K562 (cell line): ENCODE data around the gene SOS1. TPM values are rescaled to one million over a fixed set of nuclear protein-coding genes. Genes with fewer than 3 reads are reported as not detected.

Source experiments
- BRD4 ChIP-seq: fragments of 200-600 bp; sonication (generic); IDR thresholded peaks from 2 replicates; pipeline ENCODE4 v1.6.1; 2017; ENCODE audit warnings: inconsistent platforms
- COPS2 ChIP-seq: fragments of 450-650 bp; conservative IDR thresholded peaks from 2 replicates; pipeline ENCODE4 v1.6.1; 2016; ENCODE audit warnings: mild to moderate bottlenecking, moderate library complexity
- GABPB2 ChIP-seq: fragments of 250-450 bp; sonication (Bioruptor Pico); conservative IDR thresholded peaks from 2 replicates; pipeline ENCODE4 v1.5.1; 2021; ENCODE audit warnings: mild to moderate bottlenecking
- GATAD2B ChIP-seq: fragments of 450-650 bp; IDR thresholded peaks from 2 replicates; pipeline ENCODE4 v1.6.1; 2017; ENCODE audit warnings: mild to moderate bottlenecking, borderline replicate concordance
- HNRNPH1 ChIP-seq: fragments of 200-400 bp; formaldehyde crosslinking; optimal IDR thresholded peaks from 2 replicates; pipeline ENCODE3; 2017; ENCODE audit warnings: low read depth, mild to moderate bottlenecking, low read length, moderate library complexity
- KHSRP ChIP-seq: fragments of 450-650 bp; IDR thresholded peaks from 2 replicates; pipeline ENCODE4 v1.6.1; 2017
- NR2C1 ChIP-seq, 2 experiments: fragments of 450-650 bp; IDR thresholded peaks; 2 replicates each; pipeline ENCODE4 v1.6.1; 2017; ENCODE audit warnings: mild to moderate bottlenecking in 2 of 2, antibody characterized with exemption in 1 of 2, inconsistent platforms in 1 of 2, missing compliant biosample characterization in 1 of 2, missing genetic modification characterization in 1 of 2
- POU5F1 ChIP-seq: fragments of 150-350 bp; IDR thresholded peaks from 2 replicates; pipeline ENCODE4 v1.6.1; 2014; ENCODE audit warnings: borderline replicate concordance, low read length, low read depth, mild to moderate bottlenecking; ENCODE audit not compliant: partially characterized antibody
- PURB ChIP-seq: sonication (generic); formaldehyde crosslinking; IDR thresholded peaks from 2 replicates; pipeline ENCODE4 v1.9.0; 2021; ENCODE audit warnings: low read depth, mild to moderate bottlenecking, missing genetic modification reagents
- RBM25 ChIP-seq: fragments of 200-400 bp; formaldehyde crosslinking; IDR thresholded peaks from 2 replicates; pipeline ENCODE4 v1.6.1; 2018; ENCODE audit warnings: low read length, low read depth, moderate library complexity; ENCODE audit not compliant: severe bottlenecking
- SIRT6 ChIP-seq: IDR thresholded peaks from one replicate; pipeline ENCODE4 v1.6.1; 2012; ENCODE audit warnings: low read depth, mild to moderate bottlenecking, control low read depth, inconsistent platforms, low read length, moderate library complexity
- SMARCE1 ChIP-seq: fragments of 450-650 bp; IDR thresholded peaks from 2 replicates; pipeline ENCODE4 v1.7.1; 2016; ENCODE audit warnings: mild to moderate bottlenecking
- SP1 ChIP-seq: sonication (generic); formaldehyde crosslinking; IDR thresholded peaks from 2 replicates; pipeline ENCODE4 v1.8.1; 2022; ENCODE audit warnings: mild to moderate bottlenecking, missing genetic modification reagents
- TBL1XR1 ChIP-seq, 2 experiments: IDR thresholded peaks; 2 replicates each; pipeline ENCODE4 v1.6.1; 2012; ENCODE audit warnings: improper control_type of control experiment in 2 of 2, low read length in 2 of 2, mild to moderate bottlenecking in 1 of 2
- TRIM28 ChIP-seq: fragments of 450-650 bp; IDR thresholded peaks from 2 replicates; pipeline ENCODE4 v1.6.1; 2017
- ZBTB1 ChIP-seq: sonication (generic); formaldehyde crosslinking; IDR thresholded peaks from 2 replicates; pipeline ENCODE4 v1.8.1; 2023; ENCODE audit warnings: missing genetic modification reagents, low read depth, mild to moderate bottlenecking, borderline replicate concordance
- ZNF197 ChIP-seq: fragments of 200-800 bp; sonication (Bioruptor generic); IDR thresholded peaks from 2 replicates; pipeline ENCODE4 v1.6.1; 2016; ENCODE audit warnings: low read depth, missing genetic modification characterization, missing compliant biosample characterization
- ZNF354B ChIP-seq: fragments of 250-450 bp; sonication (Bioruptor Pico); IDR thresholded peaks from 2 replicates; pipeline ENCODE4 v1.4.0; 2020
- ZNF384 ChIP-seq: IDR thresholded peaks from 2 replicates; pipeline ENCODE4 v1.6.1; 2012; ENCODE audit warnings: low read depth, low read length, improper control_type of control experiment
- ZNF766 ChIP-seq: fragments of 200-800 bp; sonication (Bioruptor generic); conservative IDR thresholded peaks from 2 replicates; pipeline ENCODE4 v1.6.1; 2016; ENCODE audit warnings: missing genetic modification characterization, missing compliant biosample characterization
- ZNF77 ChIP-seq: fragments of 250-450 bp; sonication (Bioruptor Pico); IDR thresholded peaks from 2 replicates; pipeline ENCODE4 v1.5.0; 2020
- polyA plus RNA-seq, 8 experiments: library from polyadenylated mRNA; depleted of rRNA in 4 of 8; stranded (reverse) in 5 of 8; unstranded in 3 of 8; fragments of >200 nt; fragmentation: Nextera tagmentation in 2 of 8; fragmentation: Illumina TruSeq in 1 of 8; extraction: Ambion mirVana in 2 of 8; extraction: Trizol in 1 of 8; gene quantifications; 2 replicates each; pipeline versions ENCODE4 v1.2.1 to v1.2.3, GENCODE V29; 2011 to 2014; ENCODE audit warnings: inconsistent platforms in 1 of 8, missing spikeins in 1 of 8
- total RNA-seq, 7 experiments: library from RNA; depleted of rRNA in 6 of 7; stranded (reverse); fragments of >200 nt in 6 of 7; fragmentation: Illumina TruSeq in 2 of 7; extraction: Trizol in 2 of 7; gene quantifications; 2 replicates each; pipeline versions ENCODE4 v1.2.1 to v1.2.3, GENCODE V29; 2011 to 2021; ENCODE audit warnings: low replicate concordance in 1 of 7
- TF ChIP-seq, protein P1 (sequence below): fragments of 450-650 bp; IDR thresholded peaks from 2 replicates; pipeline ENCODE4 v1.6.1; 2016; ENCODE audit warnings: borderline replicate concordance
- TF ChIP-seq, protein P2 (sequence below): fragments of 450-650 bp; formaldehyde crosslinking; IDR thresholded peaks from 2 replicates; pipeline ENCODE4 v1.4.0; 2020; ENCODE audit warnings: mild to moderate bottlenecking, moderate library complexity
- TF ChIP-seq, protein P3 (sequence below): fragments of 250-450 bp; sonication (Bioruptor Pico); IDR thresholded peaks from 2 replicates; pipeline ENCODE4 v1.8.0; 2022; ENCODE audit warnings: inconsistent platforms

The SOS1 gene
- total and polyA plus RNA-seq, 9 of the 15 experiments (the other 6 are each of a cell fraction or from before 2014, with no cell fraction given) = 2.5 to 27.1 (median 16.3) TPM

DNA sequence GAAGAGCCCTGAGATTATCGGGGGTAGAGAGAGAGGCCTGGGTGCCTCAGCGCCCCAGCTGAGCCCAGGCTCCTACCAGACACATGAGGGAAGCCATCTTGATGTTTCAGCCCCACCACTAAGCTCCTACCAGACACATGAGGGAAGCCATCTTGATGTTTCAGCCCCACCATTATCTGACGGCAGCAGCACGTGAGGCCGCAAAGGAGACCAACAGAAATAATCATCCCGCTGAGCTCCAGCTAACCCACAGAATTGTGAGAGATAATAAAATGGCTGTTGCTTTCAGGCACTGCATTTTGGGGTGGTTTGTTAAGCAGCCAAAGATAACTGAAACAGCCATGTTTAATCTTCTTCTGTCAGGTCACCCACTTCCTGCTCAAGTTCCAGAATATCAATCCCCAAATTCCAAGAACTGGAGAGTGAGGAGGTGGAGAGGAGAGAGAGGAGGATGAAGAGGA, 29.3 kb upstream of the SOS1 start (continued):
- TF ChIP-seq SIRT6 (no peak), ZNF197 (CRISPR knock-in tag) (peak; percentile 97), ZNF384 (no peak), ZBTB1 (CRISPR knock-in tag) (no peak), ZNF766 (CRISPR knock-in tag) (peak; percentile 97), SMARCE1 (peak; percentile 41; the same call in 1 of the 2 replicates), TBL1XR1 (IDR thresholded peaks at IDR 0.05; ENCODE audit: low read length in 2 of 2) (no peak), SP1 (CRISPR knock-in tag) (no peak), POU5F1 (no peak), ZNF354B (CRISPR knock-in tag) (peak; percentile 79; the same call in 1 of the 2 replicates), PURB (no peak), KHSRP (no peak), COPS2 (no peak), ZNF77 (CRISPR knock-in tag) (no peak), BRD4 (no peak), NR2C1 (IDR thresholded peaks at IDR 0.05) (no peak), NR2C1 (tag; IDR thresholded peaks at IDR 0.05) (peak; percentile 93), TRIM28 (no peak), GATAD2B (no peak), HNRNPH1 (no peak), GABPB2 (CRISPR knock-in tag) (peak; percentile 80; the same call in 1 of the 2 replicates), RBM25 (no peak)
- TF ChIP-seq, protein P1, sequence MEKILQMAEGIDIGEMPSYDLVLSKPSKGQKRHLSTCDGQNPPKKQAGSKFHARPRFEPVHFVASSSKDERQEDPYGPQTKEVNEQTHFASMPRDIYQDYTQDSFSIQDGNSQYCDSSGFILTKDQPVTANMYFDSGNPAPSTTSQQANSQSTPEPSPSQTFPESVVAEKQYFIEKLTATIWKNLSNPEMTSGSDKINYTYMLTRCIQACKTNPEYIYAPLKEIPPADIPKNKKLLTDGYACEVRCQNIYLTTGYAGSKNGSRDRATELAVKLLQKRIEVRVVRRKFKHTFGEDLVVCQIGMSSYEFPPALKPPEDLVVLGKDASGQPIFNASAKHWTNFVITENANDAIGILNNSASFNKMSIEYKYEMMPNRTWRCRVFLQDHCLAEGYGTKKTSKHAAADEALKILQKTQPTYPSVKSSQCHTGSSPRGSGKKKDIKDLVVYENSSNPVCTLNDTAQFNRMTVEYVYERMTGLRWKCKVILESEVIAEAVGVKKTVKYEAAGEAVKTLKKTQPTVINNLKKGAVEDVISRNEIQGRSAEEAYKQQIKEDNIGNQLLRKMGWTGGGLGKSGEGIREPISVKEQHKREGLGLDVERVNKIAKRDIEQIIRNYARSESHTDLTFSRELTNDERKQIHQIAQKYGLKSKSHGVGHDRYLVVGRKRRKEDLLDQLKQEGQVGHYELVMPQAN = no peak
- TF ChIP-seq, protein P2, sequence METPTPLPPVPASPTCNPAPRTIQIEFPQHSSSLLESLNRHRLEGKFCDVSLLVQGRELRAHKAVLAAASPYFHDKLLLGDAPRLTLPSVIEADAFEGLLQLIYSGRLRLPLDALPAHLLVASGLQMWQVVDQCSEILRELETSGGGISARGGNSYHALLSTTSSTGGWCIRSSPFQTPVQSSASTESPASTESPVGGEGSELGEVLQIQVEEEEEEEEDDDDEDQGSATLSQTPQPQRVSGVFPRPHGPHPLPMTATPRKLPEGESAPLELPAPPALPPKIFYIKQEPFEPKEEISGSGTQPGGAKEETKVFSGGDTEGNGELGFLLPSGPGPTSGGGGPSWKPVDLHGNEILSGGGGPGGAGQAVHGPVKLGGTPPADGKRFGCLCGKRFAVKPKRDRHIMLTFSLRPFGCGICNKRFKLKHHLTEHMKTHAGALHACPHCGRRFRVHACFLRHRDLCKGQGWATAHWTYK (CRISPR knock-in tag) = peak; percentile 99
- TF ChIP-seq, protein P3, sequence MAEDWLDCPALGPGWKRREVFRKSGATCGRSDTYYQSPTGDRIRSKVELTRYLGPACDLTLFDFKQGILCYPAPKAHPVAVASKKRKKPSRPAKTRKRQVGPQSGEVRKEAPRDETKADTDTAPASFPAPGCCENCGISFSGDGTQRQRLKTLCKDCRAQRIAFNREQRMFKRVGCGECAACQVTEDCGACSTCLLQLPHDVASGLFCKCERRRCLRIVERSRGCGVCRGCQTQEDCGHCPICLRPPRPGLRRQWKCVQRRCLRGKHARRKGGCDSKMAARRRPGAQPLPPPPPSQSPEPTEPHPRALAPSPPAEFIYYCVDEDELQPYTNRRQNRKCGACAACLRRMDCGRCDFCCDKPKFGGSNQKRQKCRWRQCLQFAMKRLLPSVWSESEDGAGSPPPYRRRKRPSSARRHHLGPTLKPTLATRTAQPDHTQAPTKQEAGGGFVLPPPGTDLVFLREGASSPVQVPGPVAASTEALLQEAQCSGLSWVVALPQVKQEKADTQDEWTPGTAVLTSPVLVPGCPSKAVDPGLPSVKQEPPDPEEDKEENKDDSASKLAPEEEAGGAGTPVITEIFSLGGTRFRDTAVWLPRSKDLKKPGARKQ (CRISPR knock-in tag) = 0 out of 2 replicates have a peak, but pooled peaks have one; percentile 65
